Measurements from ENCODE around the gene CEP295NL.
A peak's percentile ranks its signal among the peaks of the same experiment; 100 is the strongest.
"Not testable (repeated sequence)": the region's sequence is repeated elsewhere in the genome, so short reads cannot be mapped to it uniquely, and the experiment has no call there.

Gene CEP295NL

DNA sequence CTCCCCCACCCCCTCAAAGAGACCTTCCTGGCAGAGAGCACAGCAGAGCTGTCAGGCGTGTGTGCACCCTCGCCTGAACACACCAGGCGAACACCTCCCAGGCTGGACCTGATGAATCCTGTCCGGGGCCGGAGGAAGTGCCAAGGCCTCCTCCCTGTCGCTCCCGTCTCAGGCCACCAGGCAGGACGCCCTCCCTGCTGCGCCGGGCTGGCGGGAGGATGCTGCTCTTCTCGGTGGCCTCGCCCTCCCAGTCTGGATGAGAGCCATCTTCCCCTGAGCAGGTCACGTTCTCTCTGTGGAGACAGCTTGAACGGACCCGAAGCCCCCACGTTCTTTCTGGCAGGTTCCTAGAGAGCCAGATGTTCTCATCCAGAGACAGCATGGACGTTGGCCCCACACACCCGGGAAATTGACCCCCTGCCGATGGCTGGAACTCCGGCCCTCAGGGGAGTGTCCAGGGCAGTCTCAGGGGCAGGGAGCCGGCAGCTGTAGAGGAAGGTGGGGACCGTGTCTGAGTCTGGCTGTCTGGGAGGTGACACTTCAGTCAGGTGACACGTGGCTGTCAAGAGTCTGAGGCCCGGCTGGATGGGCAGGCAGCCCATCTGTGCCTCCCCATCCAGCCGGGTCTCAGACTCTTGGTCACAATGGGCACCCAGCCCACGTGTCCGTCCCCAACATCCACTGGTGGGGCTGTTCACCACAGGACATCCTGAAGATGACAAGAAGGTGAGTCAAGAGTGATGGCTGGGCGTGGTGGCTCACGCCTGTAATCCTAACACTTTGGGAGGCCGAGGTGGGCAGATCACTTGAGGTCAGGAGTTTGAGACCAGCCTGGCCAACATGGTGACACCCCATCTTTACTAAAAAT, 27.1 kb upstream of the CEP295NL start:
- no peak for DNase-seq

DNA sequence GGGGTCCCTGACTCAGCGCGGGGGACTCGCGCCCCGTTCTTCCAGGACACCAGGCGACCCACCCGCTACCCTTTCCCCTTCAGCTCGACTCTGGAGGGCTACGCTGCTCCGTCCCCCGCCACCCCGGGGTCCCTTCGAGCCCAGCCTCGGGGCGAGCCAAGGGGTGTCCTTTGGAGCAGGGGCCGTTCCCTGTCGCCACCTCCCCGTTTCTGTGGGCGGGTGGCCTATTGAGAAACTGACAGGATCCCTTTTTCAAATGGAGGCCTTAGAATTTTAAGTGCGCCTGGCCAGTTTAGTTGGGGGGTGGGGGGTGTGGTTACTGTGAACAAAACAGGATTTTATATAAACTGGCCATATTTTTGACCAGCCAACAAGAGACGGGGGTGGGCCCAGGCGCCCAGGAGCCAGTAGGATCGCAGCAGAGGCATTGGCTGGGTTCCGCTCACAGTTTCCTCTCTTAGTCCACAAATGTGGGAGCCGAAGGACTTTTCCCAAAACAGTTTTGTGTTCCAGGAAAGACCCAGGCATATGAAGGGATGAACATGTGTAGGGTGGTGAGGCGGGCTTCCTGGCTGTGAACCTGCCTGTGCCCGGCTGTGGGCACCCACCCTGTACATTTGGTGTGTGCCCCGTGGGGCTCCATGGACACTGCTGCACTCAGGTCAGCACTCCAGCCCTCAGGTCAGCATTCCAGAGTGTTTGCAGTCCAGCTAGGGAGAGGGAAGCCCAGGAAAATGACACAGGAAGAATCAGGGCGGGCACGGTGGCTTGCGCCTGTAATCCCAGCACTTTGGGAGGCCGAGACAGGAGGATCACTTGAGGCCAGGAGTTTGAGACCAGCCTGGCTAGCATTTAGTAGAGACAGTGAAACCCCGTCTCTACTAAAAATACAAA, 22.9 kb upstream of the CEP295NL start:
- DNase-seq: no peak

DNA sequence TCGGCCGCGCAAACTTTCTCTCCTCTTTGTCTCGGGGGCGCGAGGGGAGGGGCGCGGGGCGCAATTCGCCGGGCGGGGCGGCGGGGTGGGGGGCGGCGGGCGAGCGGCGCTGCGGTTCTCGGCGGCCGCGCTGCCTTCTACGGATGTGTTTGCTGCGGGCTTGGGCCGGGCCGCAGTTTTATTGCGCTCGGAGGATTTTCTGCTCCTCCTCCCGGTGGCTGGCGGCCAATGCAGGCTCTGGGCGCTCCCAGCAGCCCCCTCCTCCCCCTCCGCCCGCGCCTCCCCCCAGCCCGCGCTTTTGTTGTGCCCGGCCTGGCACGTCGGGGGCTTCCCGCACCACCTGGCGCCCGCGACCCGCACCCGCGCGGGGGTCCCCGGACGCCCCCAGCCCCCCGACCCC, 22.2 kb upstream of the CEP295NL start, which contains the start of gene TIMP2:
TIMP2 (minus strand) TSS at position 154 of the 400 bp plus-strand sequence. CDS start 299 bp downstream, outside the sequence.
- DNase-seq: peak; percentile 63

DNA sequence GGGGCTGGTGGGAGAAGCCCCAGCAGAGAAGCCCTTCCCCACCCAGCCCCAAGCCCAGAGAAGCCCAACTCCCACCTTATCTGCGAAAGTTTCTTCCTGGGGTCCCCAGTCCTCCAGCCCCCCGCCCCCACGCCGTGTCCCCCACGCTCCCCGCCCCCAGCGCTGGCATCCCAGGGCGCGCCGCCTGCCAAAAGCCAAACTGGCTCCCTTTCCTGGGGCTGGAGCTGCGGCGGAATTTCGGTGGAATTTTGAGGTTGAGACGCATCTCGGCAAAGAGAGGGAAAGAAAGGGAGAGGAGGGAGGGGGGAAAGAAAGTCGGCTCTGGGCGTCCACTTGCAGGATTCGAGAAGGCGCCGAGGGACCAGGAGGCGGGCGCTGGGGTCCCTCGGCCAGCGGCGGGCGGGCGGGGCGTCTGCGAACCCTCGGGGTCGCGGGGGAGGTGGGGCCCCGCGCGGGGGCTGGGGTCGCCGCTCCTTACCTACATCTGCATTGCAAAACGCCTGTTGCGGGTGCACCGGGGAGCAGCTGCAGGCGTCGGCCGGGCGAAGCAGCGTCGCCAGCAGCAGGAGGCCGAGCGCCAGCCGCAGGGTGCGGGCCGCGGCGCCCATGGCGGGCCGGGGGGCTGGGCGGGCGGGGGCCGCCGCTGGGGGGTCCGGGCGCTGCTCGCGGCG, 21.6 kb upstream of the CEP295NL start:
- no peak for DNase-seq

DNA sequence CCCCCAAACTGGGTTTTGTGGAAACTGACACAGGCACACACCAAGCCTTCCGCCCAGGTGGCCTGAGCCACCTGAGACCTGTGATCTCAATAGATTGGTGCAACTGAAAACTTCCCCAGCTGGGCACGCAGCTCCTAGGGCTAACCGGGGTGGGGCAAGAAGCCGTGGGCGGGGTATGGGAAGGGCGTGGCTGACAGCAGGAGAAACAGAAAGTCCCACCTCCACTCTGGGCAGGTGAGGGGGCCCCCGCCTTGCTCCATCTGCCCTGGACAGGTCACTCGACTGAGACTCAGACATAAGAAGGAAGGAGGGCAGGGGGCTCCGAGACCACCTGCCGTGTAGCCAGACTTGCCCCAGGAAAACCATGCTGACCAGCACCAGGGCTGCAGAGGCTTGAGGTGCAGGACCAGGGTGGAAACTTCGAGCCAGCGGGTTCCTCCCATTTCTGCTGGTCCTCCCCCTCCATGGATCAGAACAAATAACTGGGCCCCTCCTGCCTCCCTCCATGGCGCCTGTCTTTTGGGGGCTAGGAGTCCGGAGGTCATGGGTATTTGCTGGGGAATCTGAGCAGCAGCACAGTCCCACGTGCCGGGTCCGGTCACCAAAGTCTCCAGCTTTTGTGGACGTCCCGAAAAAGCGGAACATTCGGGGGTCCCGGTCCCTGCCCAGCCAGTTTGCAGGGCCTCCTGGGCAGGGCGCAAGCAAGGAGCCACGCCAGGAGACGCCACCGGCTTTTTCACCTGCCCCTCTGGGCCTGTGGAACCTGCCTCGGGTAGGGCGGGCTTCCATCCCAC, 20.9 kb upstream of the CEP295NL start:
- DNase-seq: no peak

DNA sequence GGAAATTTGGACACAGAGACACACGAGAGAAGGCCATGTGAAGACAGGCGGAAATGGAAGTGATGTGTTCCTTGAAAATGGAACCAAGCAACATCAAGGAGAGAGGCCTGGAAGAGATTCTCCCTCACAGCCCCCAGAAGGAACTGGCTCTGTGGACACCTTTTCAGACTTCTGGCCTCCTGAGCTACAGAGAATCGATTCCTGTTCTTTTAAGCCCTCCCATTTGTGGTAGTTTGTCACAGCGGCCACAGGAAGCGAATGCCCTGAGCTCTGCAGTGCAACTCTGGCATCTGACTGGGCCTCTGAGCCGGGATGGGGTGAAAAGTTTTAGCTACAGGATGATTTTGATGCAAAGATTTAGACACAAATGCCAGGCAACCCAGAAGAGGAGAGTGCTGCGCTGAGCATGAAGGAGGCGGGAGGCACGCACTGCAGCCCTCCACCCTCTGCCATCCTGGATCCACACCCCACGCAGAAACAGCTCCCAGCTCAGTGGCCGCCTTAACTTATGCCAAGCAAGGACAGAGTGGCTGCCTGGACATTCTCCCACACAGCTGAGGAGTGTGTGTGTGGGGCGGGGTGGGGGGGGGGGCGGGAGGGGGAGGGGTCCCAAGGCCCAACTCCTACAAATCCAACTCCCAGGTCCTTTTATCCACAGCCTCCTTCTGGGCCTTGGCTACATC, 20.0 kb upstream of the CEP295NL start:
- DNase-seq: no peak

DNA sequence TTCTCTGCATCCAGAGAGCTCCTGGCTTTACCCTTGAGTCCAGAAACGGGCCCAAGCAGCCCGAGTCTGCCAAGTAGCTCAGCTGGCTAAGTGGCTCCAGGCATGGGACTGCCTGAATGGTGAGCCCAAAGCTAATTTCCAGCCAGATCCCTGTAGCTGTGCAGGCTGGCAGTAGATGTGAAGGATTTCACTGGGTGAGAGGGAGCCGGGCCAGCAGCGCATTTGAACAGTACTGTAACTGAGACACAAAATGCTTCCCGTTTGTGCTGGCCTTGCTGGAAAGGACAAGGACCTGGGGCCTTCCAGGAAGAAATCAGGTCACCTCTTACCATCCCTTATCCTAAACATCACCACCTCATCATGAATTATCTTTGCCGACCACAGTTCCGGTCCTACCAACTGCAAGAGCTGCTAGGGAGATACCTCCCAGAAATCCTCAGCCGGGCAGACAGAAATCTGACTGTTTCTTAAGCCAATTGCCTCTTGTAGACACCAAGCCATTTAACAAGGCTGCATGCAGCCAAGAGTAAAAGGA, 18.5 kb upstream of the CEP295NL start:
- no peak for DNase-seq

DNA sequence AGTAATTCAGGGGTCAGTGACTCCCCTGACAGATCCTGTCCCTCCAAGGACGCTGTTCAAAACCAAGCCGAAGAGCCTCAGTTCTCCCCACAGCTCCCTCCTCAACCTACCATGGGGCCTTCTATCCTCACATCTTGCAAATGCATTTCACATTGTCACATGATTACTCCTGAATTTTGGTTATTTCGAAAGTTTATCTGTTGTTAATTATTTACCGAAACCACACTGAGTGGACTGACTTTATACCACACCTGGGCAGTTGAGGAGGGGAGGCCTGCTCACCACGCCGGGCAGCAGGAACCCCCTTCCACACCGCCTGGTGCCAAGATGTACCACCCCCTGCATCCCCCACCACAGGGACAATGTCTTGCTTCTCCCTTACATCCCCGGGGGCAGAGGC, 17.5 kb upstream of the CEP295NL start:
- no peak for DNase-seq

DNA sequence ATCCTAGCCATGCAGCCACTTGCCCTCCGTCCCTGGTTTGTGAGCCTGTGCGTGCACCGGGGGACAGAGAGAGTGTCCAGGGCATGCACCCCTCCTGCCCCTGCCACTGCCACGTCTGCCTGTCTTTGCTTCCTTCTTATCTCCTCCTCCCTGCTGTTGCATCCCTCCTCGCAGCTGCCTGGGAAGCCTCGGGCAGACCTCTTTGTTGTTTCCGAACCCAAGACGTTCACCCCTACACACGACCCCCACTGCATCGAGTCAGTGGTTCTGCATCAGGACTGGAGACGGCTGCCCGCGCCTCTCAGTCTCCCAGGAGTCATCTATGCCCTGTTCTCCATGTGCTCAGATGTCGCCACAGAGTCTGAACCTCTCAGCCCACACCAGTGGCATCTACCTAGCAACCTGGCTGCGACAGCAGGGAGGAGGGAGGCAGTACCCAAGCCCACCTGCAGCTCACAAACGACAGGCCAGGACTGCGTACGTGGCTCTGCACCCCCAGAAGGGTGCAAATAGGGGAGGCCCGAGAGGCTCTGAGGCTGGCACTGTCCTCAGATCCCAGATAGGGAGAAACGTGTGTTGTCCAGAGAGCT, 17.0 kb upstream of the CEP295NL start:
- no peak for DNase-seq

DNA sequence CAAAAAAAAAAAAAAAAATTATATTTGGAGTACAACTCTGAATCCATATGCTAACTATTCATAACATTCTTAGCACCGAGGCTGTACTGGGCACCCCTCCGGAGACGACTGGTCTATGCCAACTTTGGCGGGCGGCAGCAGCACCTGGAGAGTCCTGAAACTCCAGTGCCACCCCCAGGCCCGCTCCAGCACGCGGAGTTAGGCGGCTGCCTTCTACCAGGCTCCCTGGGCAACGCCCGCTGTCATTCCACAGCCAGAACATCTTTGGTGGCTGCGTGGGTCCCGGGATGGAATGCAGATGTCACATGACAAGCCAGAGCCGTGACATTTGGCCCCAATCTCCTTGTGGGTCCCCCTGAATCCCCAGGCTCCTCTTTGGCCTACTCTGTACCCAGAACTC, 16.0 kb upstream of the CEP295NL start:
- no peak for DNase-seq

DNA sequence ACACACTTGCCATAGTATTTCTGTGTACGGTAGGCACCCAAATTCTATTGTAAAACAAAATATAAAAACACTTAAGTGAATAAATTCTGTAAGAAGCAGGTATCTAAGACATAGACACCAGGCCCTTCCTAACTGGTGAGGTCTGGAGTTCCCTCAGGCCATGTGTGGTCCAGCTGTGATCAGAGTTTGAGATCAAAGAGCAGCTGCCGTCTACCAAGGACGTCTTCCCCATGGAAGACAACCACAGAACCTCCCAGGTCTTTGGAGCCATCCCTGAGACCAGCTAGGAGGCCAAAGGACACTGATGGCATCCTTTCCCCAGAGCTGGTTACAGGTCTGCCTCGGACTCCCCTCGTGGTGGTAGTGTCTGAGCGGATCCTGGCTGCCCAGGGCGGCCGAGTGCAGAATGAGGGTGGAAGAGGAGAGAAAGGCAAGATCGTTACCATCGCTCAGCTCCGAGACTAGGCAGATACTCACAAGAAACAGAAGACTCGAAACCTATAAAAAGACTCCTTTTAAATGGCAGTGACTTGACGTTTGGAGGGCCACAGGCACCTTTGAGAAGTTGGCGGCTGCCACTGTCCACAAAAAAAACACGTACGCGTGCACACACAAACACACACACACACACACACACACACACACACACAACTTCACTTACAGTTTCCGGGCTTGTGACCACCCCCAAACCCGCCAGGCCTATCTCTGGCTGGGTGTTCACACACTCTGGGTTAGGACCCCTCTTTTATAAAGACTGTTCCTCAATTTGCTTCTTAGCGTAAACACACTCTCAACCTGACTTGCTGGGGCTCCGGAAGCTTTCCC, 14.7 kb upstream of the CEP295NL start:
- no peak for DNase-seq

DNA sequence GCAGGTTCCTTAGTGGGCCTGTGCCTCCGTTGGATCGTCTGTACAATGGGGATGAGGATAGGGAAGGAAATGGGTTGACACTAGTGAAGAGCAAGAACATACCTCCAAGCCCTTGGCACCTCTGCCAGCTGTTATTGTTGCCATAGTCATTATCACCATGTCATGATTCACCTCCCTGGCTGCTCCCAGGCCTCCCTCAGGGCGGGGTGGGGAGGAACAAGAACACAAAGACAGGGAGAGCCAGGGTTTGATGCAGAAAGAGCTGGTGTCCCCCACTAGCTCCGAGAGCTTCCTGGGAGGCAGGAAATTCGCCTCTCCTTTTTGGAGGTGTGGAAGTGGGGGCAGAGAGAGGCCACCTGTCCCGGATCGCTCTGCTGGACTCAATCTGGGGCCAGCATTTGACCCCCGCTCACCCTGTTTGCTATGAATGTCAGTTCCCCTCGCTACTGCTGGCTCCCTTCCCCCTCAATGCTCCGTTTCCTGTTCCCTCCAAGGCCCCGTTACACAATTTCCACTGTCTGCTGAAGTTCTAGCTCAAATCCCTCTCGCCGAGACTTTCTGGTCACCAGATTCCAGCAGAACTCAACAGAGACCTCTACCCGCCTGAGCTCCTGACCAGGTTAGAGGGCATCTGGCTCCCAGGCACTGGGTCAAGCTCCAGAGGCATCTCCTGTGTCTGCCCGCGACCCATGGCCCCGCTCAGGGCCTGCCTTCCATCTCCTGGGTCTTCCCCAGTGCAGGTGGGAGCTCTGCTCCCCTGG, 13.1 kb upstream of the CEP295NL start:
- DNase-seq: no peak

DNA sequence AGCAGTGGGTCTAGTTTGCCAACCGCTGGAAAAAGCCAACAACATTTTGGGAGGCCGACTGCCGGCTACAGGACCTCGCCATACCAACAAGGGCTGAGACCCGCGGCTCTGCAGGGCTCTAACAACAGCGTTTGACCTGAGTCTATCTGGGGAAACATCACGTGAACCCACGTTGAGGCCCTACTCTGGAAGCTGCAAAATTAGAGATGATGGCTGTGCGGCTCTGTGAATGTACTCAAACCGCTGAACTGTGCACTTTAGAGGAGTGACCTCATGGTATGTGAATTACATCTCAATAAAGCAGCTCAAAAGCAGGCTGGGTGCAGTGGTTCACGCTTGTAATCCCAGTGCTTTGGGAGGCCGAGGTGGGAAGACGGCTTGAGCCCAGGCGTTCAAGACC, 10.1 kb upstream of the CEP295NL start:
- DNase-seq: no peak

DNA sequence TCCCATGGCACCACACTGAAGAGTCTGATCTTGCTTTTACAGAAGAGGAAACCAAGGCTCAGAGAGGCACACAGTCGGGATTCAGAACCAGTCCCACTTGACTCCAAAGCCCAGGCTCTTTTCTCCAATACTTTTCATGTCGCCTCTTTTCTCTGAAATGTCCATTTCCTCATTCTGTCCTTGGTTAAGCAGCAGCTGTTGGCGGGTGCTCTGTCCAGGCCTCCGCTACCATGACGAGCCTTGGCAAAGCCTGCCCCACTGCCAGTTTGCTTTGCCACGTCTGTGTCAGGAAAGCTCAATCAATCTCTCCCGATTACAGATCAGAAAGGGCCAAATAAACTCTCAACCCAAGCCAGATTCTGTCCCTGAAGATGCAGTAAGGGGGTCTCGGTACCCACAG, 9.1 kb upstream of the CEP295NL start:
- no peak for DNase-seq

DNA sequence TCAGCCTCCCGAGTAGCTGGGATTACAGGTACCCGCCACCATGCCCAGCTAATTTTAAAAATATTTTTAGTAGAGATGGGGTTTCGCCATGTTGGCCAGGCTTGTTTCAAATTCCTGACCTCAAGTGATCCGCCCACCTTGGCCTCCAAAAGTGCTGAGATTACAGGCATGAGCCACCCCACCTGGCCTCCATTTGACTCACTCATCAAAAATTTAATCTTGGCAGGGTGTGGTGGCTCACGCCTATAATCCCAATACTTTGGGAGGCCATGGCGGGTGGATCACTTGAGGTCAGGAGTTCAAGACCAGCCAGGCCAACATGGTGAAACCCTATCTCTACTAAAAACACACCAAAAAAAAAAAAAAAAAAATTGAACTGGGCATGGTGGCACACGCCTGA, 8.5 kb upstream of the CEP295NL start:
- not testable (repeated sequence) for DNase-seq

DNA sequence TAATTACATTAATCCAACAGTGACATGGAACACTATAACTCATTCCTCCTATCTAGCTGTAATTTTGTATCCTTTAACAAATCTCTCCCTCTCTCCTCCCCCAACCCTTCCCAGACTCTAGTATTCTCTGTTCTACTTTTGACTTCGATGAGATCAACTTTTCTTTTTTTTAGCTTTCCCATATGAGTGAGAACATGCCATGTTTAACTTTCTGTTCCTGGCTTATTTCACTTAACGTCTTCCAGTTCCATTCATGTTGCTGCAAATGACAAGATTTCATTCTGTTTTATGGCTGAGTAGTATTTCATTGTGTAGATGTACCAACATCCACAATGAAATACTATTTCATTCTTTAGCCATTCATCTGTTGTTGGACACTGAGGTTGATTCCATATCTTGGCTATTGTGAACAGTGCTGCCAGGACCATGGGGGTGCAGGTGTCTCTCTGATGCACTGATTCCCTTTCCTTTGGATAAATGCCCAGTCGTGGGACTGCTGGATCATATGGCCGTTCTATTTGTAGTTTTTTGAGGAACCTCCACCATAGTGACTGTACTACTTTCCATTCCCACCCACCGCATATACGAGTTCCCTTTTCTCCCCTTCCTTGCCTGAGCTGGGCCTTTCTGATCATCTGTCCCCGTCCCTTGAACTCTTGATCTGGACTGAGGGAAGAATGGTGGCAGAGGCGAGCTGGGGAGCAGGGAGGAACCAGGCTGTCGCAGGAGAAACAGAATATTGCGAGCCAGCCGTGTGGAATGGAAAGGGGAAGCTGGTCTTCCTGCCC, 7.7 kb upstream of the CEP295NL start:
- no peak for DNase-seq

DNA sequence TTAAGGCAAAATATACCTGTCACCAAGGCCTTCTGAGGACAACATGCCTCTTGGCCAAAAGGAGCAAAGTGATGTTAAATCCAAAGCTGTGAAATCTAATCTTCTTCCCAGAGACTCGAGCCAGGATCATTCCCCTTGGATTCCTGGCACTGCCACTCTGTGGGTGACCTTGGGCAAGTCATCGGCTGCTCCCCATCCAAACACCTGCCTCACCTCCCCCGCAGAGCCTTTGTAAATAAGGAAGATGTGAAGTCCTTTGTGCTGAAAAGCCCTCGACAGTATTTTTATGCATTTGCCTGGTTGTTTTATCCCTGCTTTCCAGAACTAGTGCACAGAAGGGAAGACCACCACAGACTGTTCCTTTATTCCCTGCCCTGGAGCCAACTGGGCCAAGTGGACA, 5.4 kb upstream of the CEP295NL start:
- no peak for DNase-seq

DNA sequence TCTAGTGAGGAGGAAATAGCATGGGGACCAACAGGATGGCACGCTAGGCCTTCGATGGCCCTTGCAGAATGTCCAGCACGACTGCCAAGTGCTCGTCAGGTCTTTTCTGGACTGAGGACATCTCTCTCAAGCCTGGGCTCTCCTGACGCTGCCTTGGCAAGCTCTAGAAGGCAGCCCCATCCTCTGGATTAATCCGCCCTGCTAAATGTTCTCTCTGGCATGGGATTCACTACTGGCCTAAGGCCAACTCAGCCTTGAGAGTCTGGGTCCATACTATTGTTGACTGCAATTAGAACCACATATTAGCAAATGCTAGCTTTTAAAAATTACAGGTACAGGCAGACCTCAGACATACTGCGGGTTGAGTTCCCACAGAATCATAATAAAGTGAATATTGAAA, 2.5 kb upstream of the CEP295NL start:
- DNase-seq: no peak

DNA sequence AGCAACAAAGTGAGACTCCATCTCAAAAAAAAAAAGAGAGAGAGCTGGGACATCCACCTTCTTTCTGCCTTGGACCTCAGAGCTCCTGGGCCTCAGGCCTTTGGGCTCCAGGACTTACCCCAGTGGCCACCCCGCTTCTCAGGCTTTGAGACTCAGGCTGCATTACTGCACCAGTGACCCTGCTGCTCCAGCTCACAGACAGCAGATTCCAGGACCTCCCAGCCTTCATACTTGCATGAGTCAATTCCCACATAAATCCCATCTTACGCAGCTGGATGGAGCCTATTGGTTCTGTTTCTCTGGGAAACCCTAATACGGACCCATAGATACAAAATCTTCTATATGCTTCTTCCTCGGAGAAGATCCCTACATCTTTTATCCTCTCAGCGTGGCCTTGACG, 2.1 kb upstream of the CEP295NL start:
- no peak for DNase-seq
